ENCODE results near the gene SIPA1L3. TPM values are rescaled to one million over a fixed set of nuclear protein-coding genes. Genes with fewer than 3 reads are reported as not detected.

The SIPA1L3 gene
- total and polyA plus RNA-seq, 2 of the 13 experiments (the other 11 are each of a cell fraction or from before 2014, with no cell fraction given) = 5.5 to 7.7 TPM

- TF ChIP-seq ZNF143 (CRISPR knock-in tag; IDR thresholded peaks at IDR 0.05) = no peak
- TF ChIP-seq ZNF570 (CRISPR knock-in tag; IDR thresholded peaks at IDR 0.05; ENCODE audit: borderline replicate concordance) = no peak
- no peak for TF ChIP-seq ZNF790 (CRISPR knock-in tag; IDR thresholded peaks at IDR 0.05; ENCODE audit: borderline replicate concordance)
- TF ChIP-seq BHLHE40 (IDR thresholded peaks at IDR 0.05; ENCODE audit: low read length) = no peak
- no peak for TF ChIP-seq ATAD3A (CRISPR knock-in tag; IDR thresholded peaks at IDR 0.05)
- no peak for TF ChIP-seq E2F5 (CRISPR knock-in tag; conservative IDR thresholded peaks at IDR 0.05)
- no peak for TF ChIP-seq FOSL2 (CRISPR knock-in tag; IDR thresholded peaks at IDR 0.05)
- TF ChIP-seq HIVEP1 (CRISPR knock-in tag; IDR thresholded peaks at IDR 0.05) = no peak
- TF ChIP-seq NRL (CRISPR knock-in tag; IDR thresholded peaks at IDR 0.05; ENCODE audit: borderline replicate concordance) = no peak
- TF ChIP-seq ZNF7 (CRISPR knock-in tag; IDR thresholded peaks at IDR 0.05) = no peak
- TF ChIP-seq BCL3 (CRISPR knock-in tag; IDR thresholded peaks at IDR 0.05) = no peak
Observed at GRCh38 chr19:38099966-38100365, 193.0 kb downstream of the SIPA1L3 start (continued).

DNA sequence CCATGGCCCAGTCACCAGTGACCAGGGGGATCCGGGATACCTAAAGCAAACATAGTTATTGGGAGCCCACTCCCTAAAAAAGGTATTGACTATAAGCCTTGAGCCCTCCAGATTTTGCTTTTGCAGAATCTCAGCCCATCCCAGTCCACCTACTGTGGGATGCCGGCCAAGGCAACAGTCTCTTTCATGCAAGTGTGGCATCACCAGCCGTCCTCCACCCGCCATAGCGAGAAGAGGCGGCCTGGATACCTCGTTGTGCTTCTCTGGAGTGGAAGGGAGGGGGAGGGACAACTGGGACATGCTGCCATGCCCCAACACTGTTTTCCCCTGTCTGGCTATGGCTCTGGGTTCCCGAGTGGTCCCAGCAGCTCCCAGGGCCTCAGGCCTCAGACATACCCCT is 193.6 kb downstream of the SIPA1L3 start:
- in situ Hi-C loops (cut with HindIII; ENCODE audit: extremely low pct_ligation_motif_present, low pct_unique_long_range_greater_than_20kb) (no loop called here), intact Hi-C loops (cut with micrococcal nuclease; ENCODE audit: unreplicated experiment) (no loop called here)
- Histone ChIP-seq H3K9me3 (ENCODE audit: low read length) (no peaks in the 10 kb centered on the region), H3K4me3 (replicated peaks in 1 of 3; ENCODE audit: insufficient read depth in 1 of 3, low read depth in 2 of 3, low read length in 3 of 3) (no peak overlapping the region), H3K4me1 (ENCODE audit: insufficient read depth, low read length) (no peaks in the 10 kb centered on the region), H3K36me3 (replicated peaks in 1 of 2; ENCODE audit: control insufficient read depth in 1 of 2, insufficient read depth in 2 of 2, low read length in 2 of 2) (peaks cover 10 to 24% of the 10 kb centered on the region in 2 experiments), H4K20me1 (ENCODE audit: insufficient read depth, low read length) (no peaks in the 10 kb centered on the region), H3K4me2 (ENCODE audit: low read depth, low read length) (no peak overlapping the region), H3K79me2 (ENCODE audit: insufficient read depth, low read length) (no peaks in the 10 kb centered on the region), H2AFZ (ENCODE audit: low read length) (no peak overlapping the region), H3K27me3 (ENCODE audit: control insufficient read depth in 1 of 2, insufficient read depth in 2 of 2, low read length in 2 of 2) (no peaks in the 10 kb centered on the region), H3K9ac (ENCODE audit: insufficient read depth, low read depth, low read length) (no peak overlapping the region), H3K27ac (ENCODE audit: extremely low read length, insufficient read depth, low read length) (no peak overlapping the region)
- ATAC-seq (no peak), DNase-seq (ENCODE audit: low spot score) (no peak), FAIRE-seq (no peak)
- WGBS (ENCODE audit: low lambda C conversion rate) = 89% methylated on average over 2 of the region's 8 CpGs
- ChIA-PET POLR2A (no interaction called here), CTCF (ENCODE audit: low intra/inter-chr PET ratio, low total read pairs) (no interaction called here)
- no TSS peak for BruUV-seq (replicated peaks)
- TF ChIP-seq ZFP91 (CRISPR knock-in tag; IDR thresholded peaks at IDR 0.05; ENCODE audit: borderline replicate concordance) (no peak), NFAT5 (CRISPR knock-in tag; IDR thresholded peaks at IDR 0.05) (no peak), RAD51 (IDR thresholded peaks at IDR 0.05; ENCODE audit: borderline replicate concordance) (no peak), SETDB1 (CRISPR knock-in tag; IDR thresholded peaks at IDR 0.05; ENCODE audit: borderline replicate concordance) (no peak), ZSCAN25 (CRISPR knock-in tag; IDR thresholded peaks at IDR 0.05) (no peak)
